SK-N-SH treated with all-trans-retinoic acid at 6 μM for 48 hours (cell line): Measurements from ENCODE around the gene CCNL2.

Source experiments
- ATAC-seq: fragments of 200-7000 bp; cut with Tn5 transposase; 3 replicates; pipeline ENCODE4 v1.9.1; 2020; ENCODE audit warnings: mild to moderate bottlenecking, moderate library complexity
- ARNTL ChIP-seq: fragments of 450-650 bp; formaldehyde crosslinking; IDR thresholded peaks from 2 replicates; pipeline ENCODE4 v1.5.0; 2020; ENCODE audit warnings: low read depth, mild to moderate bottlenecking, moderate library complexity, borderline replicate concordance
- BACH2 ChIP-seq: fragments of 250-450 bp; sonication (Bioruptor Pico); IDR thresholded peaks from 2 replicates; pipeline ENCODE4 v1.9.0; 2021; ENCODE audit warnings: mild to moderate bottlenecking, borderline replicate concordance
- CREB5 ChIP-seq: fragments of 250-450 bp; sonication (Bioruptor Pico); IDR thresholded peaks from 2 replicates; pipeline ENCODE4 v1.5.1; 2020; ENCODE audit warnings: low read depth, mild to moderate bottlenecking, moderate library complexity
- CSRNP3 ChIP-seq: fragments of 250-450 bp; sonication (Bioruptor Pico); IDR thresholded peaks from 2 replicates; pipeline ENCODE4 v1.5.1; 2021; ENCODE audit warnings: mild to moderate bottlenecking, moderate library complexity
- ESRRG ChIP-seq: fragments of 250-450 bp; sonication (Bioruptor Pico); IDR thresholded peaks from 2 replicates; pipeline ENCODE4 v1.6.1; 2021; ENCODE audit warnings: mild to moderate bottlenecking
- GLIS3 ChIP-seq: fragments of 250-450 bp; sonication (Bioruptor Pico); IDR thresholded peaks from 2 replicates; pipeline ENCODE4 v1.5.0; 2020; ENCODE audit warnings: mild to moderate bottlenecking, moderate library complexity
- ISL1 ChIP-seq: fragments of 250-450 bp; sonication (Bioruptor Pico); IDR thresholded peaks from 2 replicates; pipeline ENCODE4 v2.1.2; 2022; ENCODE audit warnings: mild to moderate bottlenecking, moderate library complexity
- PATZ1 ChIP-seq: fragments of 250-450 bp; sonication (Bioruptor Pico); IDR thresholded peaks from 2 replicates; pipeline ENCODE4 v1.8.0; 2020; ENCODE audit warnings: mild to moderate bottlenecking, moderate library complexity, borderline replicate concordance
- RARB ChIP-seq: fragments of 250-450 bp; sonication (Bioruptor Pico); IDR thresholded peaks from 2 replicates; pipeline ENCODE4 v1.8.0; 2021; ENCODE audit warnings: mild to moderate bottlenecking, moderate library complexity
- SNAI2 ChIP-seq: fragments of 250-450 bp; sonication (Bioruptor Pico); IDR thresholded peaks from 2 replicates; pipeline ENCODE4 v1.5.0; 2020; ENCODE audit warnings: mild to moderate bottlenecking, moderate library complexity
- TCF4 ChIP-seq: fragments of 250-450 bp; sonication (Bioruptor Pico); IDR thresholded peaks from 2 replicates; pipeline ENCODE4 v1.8.0; 2021; ENCODE audit warnings: mild to moderate bottlenecking, moderate library complexity, borderline replicate concordance
- TSHZ2 ChIP-seq: fragments of 250-450 bp; sonication (Bioruptor Pico); IDR thresholded peaks from 2 replicates; pipeline ENCODE4 v1.5.0; 2020; ENCODE audit warnings: mild to moderate bottlenecking, moderate library complexity
- ZC3H10 ChIP-seq: fragments of 250-450 bp; sonication (Bioruptor Pico); IDR thresholded peaks from 2 replicates; pipeline ENCODE4 v1.5.1; 2021; ENCODE audit warnings: mild to moderate bottlenecking, moderate library complexity
- ZFP3 ChIP-seq: fragments of 250-450 bp; sonication (Bioruptor Pico); IDR thresholded peaks from 2 replicates; pipeline ENCODE4 v1.5.0; 2020; ENCODE audit warnings: mild to moderate bottlenecking, moderate library complexity
- ZFP30 ChIP-seq: fragments of 450-650 bp; formaldehyde crosslinking; IDR thresholded peaks from 2 replicates; pipeline ENCODE4 v1.5.0; 2022; ENCODE audit warnings: mild to moderate bottlenecking, moderate library complexity
- ZNF565 ChIP-seq: fragments of 450-650 bp; formaldehyde crosslinking; conservative IDR thresholded peaks from 2 replicates; pipeline ENCODE4 v1.5.0; 2020; ENCODE audit warnings: low read depth, mild to moderate bottlenecking, moderate library complexity
- ZNF70 ChIP-seq: fragments of 450-650 bp; formaldehyde crosslinking; IDR thresholded peaks from 2 replicates; pipeline ENCODE4 v1.5.0; 2020; ENCODE audit warnings: mild to moderate bottlenecking, moderate library complexity

CCNL2 gene

GRCh38 chr1:1436630-1437032 lies 37.5 kb upstream of the CCNL2 start:
- no peak for ATAC-seq
- TF ChIP-seq CSRNP3 (CRISPR knock-in tag) (no peak), ZNF565 (CRISPR knock-in tag) (no peak), ZC3H10 (CRISPR knock-in tag) (no peak), SNAI2 (no peak), TSHZ2 (CRISPR knock-in tag) (no peak), BACH2 (CRISPR knock-in tag) (no peak), ZFP30 (no peak), PATZ1 (CRISPR knock-in tag) (no peak), CREB5 (CRISPR knock-in tag) (no peak), ARNTL (CRISPR knock-in tag) (no peak), RARB (CRISPR knock-in tag) (no peak), GLIS3 (CRISPR knock-in tag) (no peak), ISL1 (CRISPR knock-in tag) (no peak)

- TF ChIP-seq RARB (CRISPR knock-in tag) (no peak), GLIS3 (CRISPR knock-in tag) (no peak), ISL1 (CRISPR knock-in tag) (no peak), ZNF70 (CRISPR knock-in tag) (no peak), TSHZ2 (CRISPR knock-in tag) (no peak), TCF4 (CRISPR knock-in tag) (no peak), ZC3H10 (CRISPR knock-in tag) (no peak), ZFP3 (CRISPR knock-in tag) (no peak), ESRRG (CRISPR knock-in tag) (no peak)
- no peak for ATAC-seq
Measured at GRCh38 chr1:1435911-1436629, 36.9 kb upstream of the CCNL2 start.

- peak; percentile 77 for ATAC-seq
- TF ChIP-seq ZFP30: no peak
- no peak for TF ChIP-seq TSHZ2 (CRISPR knock-in tag)
- no peak for TF ChIP-seq ZFP3 (CRISPR knock-in tag)
- no peak for TF ChIP-seq ISL1 (CRISPR knock-in tag)
- TF ChIP-seq CSRNP3 (CRISPR knock-in tag): no peak
- no peak for TF ChIP-seq SNAI2
Measured at GRCh38 chr1:1435106-1435903, 36.2 kb upstream of the CCNL2 start, which contains the start of gene VWA1. TSS of gene VWA1 (plus strand) at chr1:1435690. CDS start at chr1:1435749, 59 bp downstream.
